DMS153 treated with DMSO at 0.1 percent for 48 hours (cell line): Measurements from ENCODE around the gene PPP3CA.
"Not testable (repeated sequence)": the region's sequence is repeated elsewhere in the genome, so short reads cannot be mapped to it uniquely, and the experiment has no call there.

Experiments
- DNase-seq: peaks from one replicate; lab custom pipeline; 2025; ENCODE audit not compliant: unreplicated experiment; lab: John Stamatoyannopoulos, UW

Gene PPP3CA

DNA sequence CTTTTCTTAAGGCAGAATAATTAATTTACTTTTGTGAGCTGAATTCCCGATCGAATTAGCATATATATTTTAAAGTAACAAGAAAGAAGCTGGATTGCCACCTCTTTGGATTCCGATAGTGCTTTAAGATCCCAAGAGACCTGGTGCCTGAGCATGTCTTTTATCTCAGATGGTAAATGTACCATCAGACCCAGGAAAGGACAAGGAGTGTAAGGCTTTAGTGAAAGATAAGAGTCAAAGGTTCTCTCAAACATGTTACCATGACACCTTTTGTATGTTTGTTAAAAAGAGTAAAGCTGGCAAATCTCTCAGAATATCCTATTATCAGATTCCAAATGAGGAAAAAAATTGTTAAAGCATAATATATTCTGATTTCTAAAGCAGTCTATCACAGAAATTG is 198.8 kb downstream of the PPP3CA start:
- no peak for DNase-seq

DNA sequence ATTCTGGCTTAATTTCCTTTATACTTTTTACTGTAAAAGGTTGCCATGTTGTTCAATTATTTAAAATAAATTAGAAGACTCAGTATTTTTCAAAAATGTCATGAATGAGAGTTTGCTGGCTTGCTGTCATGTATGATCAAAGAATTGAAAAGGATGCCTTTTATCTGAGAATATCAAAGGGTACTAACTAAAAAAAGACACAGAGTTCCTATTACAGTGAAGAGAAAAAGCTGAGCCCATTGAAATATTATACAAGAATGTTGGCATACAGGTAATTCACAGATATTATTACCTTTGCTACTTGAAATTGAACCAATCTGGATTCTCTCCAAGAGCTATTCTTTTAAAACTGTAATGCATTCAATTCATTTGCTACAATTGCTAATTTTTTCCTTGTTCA is 200.0 kb downstream of the PPP3CA start:
- no peak for DNase-seq

- no peak for DNase-seq
Measured at GRCh38 chr4:101145021-101145420, 202.3 kb downstream of the PPP3CA start.

GRCh38 chr4:101142259-101142658 is 205.1 kb downstream of the PPP3CA start:
- no peak for DNase-seq

DNA sequence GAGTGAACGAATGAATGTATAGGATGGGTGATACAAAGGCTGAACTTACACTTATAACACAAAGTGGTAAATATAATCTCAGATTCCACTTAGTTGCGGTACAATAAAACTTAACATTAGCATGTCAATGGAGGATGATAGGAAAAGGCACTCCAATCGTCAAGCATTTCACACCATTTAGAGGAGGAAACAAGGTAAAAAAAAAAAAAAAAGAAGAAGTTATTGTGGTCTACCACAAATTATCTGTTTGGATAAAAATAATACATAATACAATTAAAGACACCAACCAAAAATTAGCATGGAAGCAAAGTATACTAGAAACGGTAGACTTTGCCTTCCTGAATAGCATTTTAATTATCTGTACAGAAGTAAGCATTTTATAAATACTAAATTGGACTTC is 205.5 kb downstream of the PPP3CA start:
- DNase-seq, result no peak

DNA sequence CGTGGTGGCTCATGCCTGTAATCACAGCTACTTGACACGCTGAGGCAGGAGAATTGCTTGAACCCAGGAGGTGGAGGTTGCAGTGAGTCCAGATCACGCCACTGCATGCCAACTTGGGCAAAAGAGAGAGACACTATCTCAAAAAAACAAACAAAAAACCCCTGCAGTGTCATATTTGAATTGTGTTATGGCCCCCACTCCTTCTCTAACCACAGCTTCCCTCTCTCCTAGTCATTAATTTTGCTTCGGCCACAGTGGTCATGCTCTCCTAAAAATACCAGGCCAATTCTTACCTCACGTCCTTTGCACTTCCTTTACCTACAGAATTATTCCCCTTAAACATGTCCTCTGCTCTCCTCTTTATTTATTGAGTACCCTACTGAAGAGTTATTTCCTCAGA is 206.1 kb downstream of the PPP3CA start:
- DNase-seq, result no peak

GRCh38 chr4:101140228-101140627 is 207.1 kb downstream of the PPP3CA start:
- no peak for DNase-seq

- peak; percentile 87 for DNase-seq
Measured at GRCh38 chr4:101136373-101137370, 210.7 kb downstream of the PPP3CA start.

GRCh38 chr4:101135371-101136010 is 211.8 kb downstream of the PPP3CA start:
- DNase-seq, result no peak

DNA sequence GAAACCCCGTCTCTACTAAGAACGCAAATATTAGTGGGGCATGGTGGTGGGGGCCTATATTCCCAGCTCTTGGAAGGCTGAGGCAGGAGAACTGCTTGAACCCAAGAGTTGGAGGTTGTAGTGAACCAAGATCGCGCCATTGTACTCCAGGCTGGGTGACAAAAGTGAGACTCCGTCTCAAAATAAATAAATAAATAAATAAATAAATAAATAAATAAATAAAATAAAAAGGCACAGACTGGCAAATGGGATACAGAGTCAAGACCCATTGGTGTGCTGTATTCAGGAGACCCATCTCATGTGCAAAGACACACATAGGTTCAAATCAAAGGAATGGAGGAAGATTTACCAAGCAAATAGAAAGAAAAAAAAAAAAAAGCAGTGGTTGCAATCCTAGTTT is 216.3 kb downstream of the PPP3CA start:
- not testable (repeated sequence) for DNase-seq

- DNase-seq, result not testable (repeated sequence)
Measured at GRCh38 chr4:101128898-101129297, 218.4 kb downstream of the PPP3CA start.

- no peak for DNase-seq
Measured at GRCh38 chr4:101128473-101128872, 218.9 kb downstream of the PPP3CA start.

DNA sequence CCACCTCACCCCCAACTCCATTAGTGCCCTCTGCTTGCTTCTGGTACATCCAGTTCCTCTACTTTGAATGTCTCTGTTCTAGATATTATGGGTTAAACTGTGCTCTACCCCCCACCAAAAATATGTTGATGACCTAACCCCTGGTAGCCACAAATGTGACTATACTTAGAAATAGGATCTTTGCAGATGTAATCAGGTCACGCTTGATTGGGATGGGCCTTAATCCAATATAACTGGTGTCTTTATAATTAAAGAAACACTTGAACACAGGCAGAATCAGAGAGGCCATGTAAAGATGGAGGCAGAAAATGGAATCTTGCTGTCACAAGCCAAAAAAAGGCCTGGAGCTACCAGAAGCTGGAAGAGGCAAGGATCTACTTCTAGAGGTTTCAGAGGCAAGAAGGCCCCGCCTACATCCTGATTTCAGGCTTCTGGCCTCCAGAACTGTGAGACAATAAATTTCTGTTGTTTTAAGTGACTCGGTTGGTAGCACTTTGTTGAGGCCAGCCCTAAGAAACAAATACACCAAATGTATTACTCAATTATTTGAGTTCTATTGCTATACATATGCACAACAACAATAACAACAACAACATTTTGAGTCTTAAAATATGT is 220.0 kb downstream of the PPP3CA start:
- DNase-seq, result no peak

DNA sequence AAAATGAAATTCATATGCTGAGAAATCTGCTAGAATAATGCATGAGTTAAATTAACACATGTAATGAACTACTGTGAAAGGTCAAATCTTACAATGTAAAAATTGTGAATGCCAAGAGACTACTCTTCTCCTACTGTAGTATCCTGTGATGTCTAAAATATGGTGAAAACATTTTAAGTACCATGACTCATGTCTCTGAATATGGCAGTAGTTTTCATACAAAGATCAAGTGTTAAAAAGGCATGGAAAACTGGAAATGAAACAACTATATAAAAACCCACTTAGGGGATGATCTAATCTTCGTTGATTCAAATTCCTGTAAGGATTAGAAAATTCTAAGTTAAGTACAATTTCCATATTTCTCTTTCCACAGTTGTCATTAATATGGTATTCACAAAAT is 221.3 kb downstream of the PPP3CA start:
- no peak for DNase-seq

DNA sequence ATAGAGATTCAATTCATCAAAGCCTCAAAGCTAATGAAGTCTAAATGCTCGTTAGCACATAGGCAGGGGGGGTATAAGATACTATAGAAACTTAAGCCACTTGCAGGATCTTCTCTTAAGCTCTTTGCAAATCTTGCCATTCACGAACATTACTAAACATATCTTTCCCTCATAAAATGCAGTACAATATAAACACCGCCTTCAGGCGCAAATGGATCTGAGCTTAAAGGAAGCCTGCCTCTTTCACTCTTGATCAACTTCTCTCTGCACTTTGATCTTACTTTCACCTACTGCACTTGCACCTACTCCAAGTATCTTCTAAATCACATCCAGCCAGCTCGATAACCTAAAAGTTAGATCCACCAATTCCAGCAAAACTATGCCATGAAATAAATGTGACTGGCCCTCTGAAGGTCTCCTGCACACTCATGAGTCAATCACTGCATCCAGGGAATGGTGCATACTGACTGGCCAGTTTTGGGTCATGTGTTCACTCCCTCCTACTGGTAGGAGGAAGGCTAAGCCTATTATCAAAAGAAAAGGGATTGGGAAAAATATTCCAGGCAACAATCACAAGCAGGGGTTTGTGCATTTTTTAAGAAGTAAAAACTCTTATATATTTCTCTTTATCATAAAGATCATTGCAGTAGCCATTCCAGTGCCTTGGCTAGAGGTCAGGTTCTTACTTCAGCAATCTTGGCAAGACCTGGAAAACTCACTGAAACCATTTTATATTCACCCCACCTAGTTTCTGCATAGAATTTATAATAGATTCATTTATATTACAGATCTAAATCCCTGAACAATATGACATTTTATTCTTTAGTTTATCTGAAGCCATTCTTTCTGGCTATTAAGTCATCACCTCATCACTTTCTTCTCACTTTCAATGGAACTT is 222.0 kb downstream of the PPP3CA start:
- DNase-seq, result no peak

- DNase-seq, result no peak
Measured at GRCh38 chr4:101123231-101123630, 224.1 kb downstream of the PPP3CA start.

- DNase-seq, result no peak
Measured at GRCh38 chr4:101122019-101122418, 225.3 kb downstream of the PPP3CA start.

DNA sequence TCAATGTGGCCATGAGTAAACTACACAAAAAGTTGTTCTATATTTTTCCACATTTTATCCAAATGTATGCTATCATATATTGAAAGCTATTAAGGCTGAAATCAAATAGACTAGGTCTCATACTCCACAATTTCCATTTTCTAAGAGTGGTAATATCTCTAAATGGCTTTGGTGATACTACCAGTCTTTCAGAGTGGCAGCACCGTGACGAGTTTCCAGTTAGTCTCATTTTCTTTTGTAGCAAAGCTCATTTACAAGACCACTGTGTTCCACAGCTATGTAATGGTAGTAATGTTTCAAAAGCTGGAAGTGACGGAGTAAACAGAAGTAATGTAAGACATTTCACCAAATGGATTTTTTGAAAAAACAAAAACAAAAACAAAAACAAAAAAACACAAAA is 228.2 kb downstream of the PPP3CA start:
- DNase-seq, result no peak

DNA sequence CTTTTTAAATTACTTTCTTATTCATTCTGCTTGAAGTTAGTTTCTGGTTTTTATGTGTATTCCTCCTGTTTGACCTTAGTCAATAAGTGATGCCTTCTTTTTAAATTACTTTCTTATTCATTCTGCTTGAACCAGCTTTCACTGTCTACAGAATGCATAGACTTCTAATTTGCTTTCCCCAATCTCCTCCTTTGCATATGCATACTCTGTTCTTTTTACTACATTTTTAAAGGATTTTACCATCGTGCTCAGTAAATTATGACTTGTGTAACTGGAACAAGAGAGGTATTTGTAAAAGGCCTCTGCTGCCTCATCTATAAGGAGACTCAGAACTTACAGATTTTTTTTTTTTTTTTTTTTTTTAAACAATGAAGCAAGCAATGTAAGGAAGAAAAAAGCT is 228.7 kb downstream of the PPP3CA start:
- no peak for DNase-seq

- DNase-seq, result no peak
Measured at GRCh38 chr4:101115887-101116286, 231.4 kb downstream of the PPP3CA start.

DNA sequence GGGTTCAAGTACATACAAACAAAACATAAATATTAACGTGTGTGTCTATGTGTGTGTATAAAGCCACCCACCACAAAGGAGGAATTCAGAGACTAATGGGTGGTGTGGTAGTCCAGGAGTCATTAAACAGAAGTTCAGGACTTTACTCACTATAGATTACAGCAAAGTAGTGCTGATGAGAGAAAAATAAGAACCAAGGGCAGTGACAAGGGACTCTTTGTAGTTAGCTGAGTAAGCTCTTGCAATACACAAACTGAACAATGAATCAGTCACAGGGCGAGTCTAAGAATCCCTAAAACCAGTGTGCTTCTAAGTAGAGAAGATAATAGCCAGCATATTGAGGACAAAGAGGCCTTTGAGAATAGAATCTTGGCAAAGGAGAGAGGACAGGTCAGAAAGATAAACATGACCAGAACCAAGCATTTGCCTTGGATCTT is 232.4 kb downstream of the PPP3CA start:
- DNase-seq, result no peak
